B cell (primary cell): ENCODE measurements around the gene FHIP1A.

ENCODE experiments used
- CTCF ChIP-seq: fragments of 200-600 bp; IDR thresholded peaks from one replicate; pipeline ENCODE4 v1.8.0; 2022; ENCODE audit warnings: antibody characterized with exemption, mild to moderate bottlenecking
- EZH2 ChIP-seq: IDR thresholded peaks from 2 replicates; pipeline ENCODE4 v1.6.1; 2012; ENCODE audit warnings: borderline replicate concordance, low read depth, mild to moderate bottlenecking, moderate library complexity, low read length; ENCODE audit not compliant: insufficient read depth, poor library complexity, severe bottlenecking

- no peak for TF ChIP-seq CTCF
- TF ChIP-seq EZH2, result no peak
Observed at GRCh38 chr4:151443752-151444151, 34.8 kb downstream of the FHIP1A start.
